ENCODE measurements around the gene PDZD4. TPM values are rescaled to one million over a fixed set of nuclear protein-coding genes. Genes with fewer than 3 reads are reported as not detected.

Gene PDZD4
- total and polyA plus RNA-seq, 2 experiments from 2014 or later, result 30.5 to 230 TPM

DNA sequence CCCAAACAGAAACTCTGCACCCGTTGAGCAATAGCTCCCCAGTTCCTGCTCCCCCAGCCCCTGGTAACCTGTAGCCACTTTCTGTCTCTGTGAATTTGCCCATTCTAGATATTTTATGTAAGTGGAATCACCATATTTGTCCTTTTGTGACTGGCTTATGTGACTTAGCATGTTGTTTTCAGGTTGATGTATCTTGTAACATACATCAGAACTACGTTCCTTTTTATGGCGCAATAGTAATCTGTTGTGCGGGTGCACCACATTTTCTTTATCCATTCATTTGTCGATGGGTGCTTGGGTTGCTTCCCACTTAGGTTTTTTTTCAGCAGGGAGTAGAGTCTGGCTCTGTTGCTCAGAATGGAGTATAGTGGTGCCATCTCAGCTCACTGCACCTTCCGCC is 6.6 kb upstream of the PDZD4 start (continued):
- TF ChIP-seq ETS1 (IDR thresholded peaks at IDR 0.05) (no peak), NANOG (IDR thresholded peaks at IDR 0.05; ENCODE audit: borderline replicate concordance) (no peak), ZNF114 (CRISPR knock-in tag; IDR thresholded peaks at IDR 0.05) (no peak), POLR2AphosphoS5 (IDR thresholded peaks at IDR 0.05; ENCODE audit: low read depth) (no peak), EZH2phosphoT487 (IDR thresholded peaks at IDR 0.05; ENCODE audit: unreplicated experiment) (no peak)
- TF ChIP-seq, protein P1, sequence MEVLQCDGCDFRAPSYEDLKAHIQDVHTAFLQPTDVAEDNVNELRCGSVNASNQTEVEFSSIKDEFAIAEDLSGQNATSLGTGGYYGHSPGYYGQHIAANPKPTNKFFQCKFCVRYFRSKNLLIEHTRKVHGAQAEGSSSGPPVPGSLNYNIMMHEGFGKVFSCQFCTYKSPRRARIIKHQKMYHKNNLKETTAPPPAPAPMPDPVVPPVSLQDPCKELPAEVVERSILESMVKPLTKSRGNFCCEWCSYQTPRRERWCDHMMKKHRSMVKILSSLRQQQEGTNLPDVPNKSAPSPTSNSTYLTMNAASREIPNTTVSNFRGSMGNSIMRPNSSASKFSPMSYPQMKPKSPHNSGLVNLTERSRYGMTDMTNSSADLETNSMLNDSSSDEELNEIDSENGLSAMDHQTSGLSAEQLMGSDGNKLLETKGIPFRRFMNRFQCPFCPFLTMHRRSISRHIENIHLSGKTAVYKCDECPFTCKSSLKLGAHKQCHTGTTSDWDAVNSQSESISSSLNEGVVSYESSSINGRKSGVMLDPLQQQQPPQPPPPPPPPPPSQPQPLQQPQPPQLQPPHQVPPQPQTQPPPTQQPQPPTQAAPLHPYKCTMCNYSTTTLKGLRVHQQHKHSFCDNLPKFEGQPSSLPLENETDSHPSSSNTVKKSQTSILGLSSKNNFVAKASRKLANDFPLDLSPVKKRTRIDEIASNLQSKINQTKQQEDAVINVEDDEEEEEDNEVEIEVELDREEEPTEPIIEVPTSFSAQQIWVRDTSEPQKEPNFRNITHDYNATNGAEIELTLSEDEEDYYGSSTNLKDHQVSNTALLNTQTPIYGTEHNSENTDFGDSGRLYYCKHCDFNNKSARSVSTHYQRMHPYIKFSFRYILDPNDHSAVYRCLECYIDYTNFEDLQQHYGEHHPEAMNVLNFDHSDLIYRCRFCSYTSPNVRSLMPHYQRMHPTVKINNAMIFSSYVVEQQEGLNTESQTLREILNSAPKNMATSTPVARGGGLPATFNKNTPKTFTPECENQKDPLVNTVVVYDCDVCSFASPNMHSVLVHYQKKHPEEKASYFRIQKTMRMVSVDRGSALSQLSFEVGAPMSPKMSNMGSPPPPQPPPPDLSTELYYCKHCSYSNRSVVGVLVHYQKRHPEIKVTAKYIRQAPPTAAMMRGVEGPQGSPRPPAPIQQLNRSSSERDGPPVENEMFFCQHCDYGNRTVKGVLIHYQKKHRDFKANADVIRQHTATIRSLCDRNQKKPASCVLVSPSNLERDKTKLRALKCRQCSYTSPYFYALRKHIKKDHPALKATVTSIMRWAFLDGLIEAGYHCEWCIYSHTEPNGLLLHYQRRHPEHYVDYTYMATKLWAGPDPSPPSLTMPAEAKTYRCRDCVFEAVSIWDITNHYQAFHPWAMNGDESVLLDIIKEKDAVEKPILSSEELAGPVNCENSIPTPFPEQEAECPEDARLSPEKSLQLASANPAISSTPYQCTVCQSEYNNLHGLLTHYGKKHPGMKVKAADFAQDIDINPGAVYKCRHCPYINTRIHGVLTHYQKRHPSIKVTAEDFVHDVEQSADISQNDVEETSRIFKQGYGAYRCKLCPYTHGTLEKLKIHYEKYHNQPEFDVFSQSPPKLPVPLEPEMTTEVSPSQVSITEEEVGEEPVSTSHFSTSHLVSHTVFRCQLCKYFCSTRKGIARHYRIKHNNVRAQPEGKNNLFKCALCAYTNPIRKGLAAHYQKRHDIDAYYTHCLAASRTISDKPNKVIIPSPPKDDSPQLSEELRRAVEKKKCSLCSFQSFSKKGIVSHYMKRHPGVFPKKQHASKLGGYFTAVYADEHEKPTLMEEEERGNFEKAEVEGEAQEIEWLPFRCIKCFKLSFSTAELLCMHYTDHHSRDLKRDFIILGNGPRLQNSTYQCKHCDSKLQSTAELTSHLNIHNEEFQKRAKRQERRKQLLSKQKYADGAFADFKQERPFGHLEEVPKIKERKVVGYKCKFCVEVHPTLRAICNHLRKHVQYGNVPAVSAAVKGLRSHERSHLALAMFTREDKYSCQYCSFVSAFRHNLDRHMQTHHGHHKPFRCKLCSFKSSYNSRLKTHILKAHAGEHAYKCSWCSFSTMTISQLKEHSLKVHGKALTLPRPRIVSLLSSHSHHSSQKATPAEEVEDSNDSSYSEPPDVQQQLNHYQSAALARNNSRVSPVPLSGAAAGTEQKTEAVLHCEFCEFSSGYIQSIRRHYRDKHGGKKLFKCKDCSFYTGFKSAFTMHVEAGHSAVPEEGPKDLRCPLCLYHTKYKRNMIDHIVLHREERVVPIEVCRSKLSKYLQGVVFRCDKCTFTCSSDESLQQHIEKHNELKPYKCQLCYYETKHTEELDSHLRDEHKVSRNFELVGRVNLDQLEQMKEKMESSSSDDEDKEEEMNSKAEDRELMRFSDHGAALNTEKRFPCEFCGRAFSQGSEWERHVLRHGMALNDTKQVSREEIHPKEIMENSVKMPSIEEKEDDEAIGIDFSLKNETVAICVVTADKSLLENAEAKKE (CRISPR knock-in tag; IDR thresholded peaks at IDR 0.05), result no peak

- Mint-ChIP-seq H3K27me3 (ENCODE audit: insufficient read depth, low read depth, poor library complexity) (peaks cover 10% of the 10 kb centered on the region), H3K4me1 (peaks cover 13% of the 10 kb centered on the region), H3K9me3 (no peaks in the 10 kb centered on the region), H3K4me3 (no peak overlapping the region), H3K36me3 (ENCODE audit: low read depth) (peaks cover 8% of the 10 kb centered on the region), H3K27ac (no peak overlapping the region)
- H3F3A ChIP-seq (replicated peaks; ENCODE audit: low read depth), result no peaks in the 10 kb centered on the region
- H3K9me2 ChIP-seq (ENCODE audit: insufficient read depth), result no peaks in the 10 kb centered on the region
- peaks cover 4% of the 10 kb centered on the region; the same call in 1 of the 2 replicates for H3K4me1 ChIP-seq (ENCODE audit: insufficient read depth)
- H3K27me3 ChIP-seq (ENCODE audit: insufficient read depth), result no peaks in the 10 kb centered on the region
- no peak overlapping the region for H3K4me2 ChIP-seq
- no peak overlapping the region for H2AFZ ChIP-seq
- H3K36me3 ChIP-seq (ENCODE audit: insufficient read depth), result no peaks in the 10 kb centered on the region
- H3K27ac ChIP-seq (ENCODE audit: low read depth), result no peak overlapping the region
- ATAC-seq, result no peak
- no peak for DNase-seq (ENCODE audit: low spot score)
- H3K79me2 ChIP-seq (replicated peaks; ENCODE audit: insufficient read depth), result peaks cover 29% of the 10 kb centered on the region
- H4K20me1 ChIP-seq (replicated peaks; ENCODE audit: insufficient read depth), result no peaks in the 10 kb centered on the region
- no peak overlapping the region for H3K4me3 ChIP-seq
- peak; percentile 78 for TF ChIP-seq REST (IDR thresholded peaks at IDR 0.05; ENCODE audit: unreplicated experiment)
Measured at GRCh38 chrX:153832728-153833127, 2.4 kb upstream of the PDZD4 start.

Data from GM23338 (cell line).